K562 (cell line): Measurements from ENCODE around the gene STK11. TPM values are rescaled to one million over a fixed set of nuclear protein-coding genes. Genes with fewer than 3 reads are reported as not detected.
A peak's percentile ranks its signal among the peaks of the same experiment; 100 is the strongest.

ENCODE experiments used
- CCNT2 ChIP-seq: IDR thresholded peaks from 2 replicates; pipeline ENCODE4 v1.6.1; 2011; ENCODE audit warnings: borderline replicate concordance, low read depth, mild to moderate bottlenecking, moderate library complexity, mixed read lengths, low read length; ENCODE audit not compliant: insufficient read length; ENCODE audit errors: extremely low read depth
- E2F6 ChIP-seq, 2 experiments: IDR thresholded peaks; 2 replicates each; pipeline ENCODE4 v1.6.1; 2011; ENCODE audit warnings: borderline replicate concordance in 1 of 2, control low read depth in 1 of 2, low read depth in 1 of 2, low read length in 1 of 2, mild to moderate bottlenecking in 1 of 2, mixed read lengths in 1 of 2, moderate library complexity in 1 of 2; ENCODE audit not compliant: insufficient read depth in 1 of 2, insufficient read length in 1 of 2, poor library complexity in 1 of 2, severe bottlenecking in 1 of 2; ENCODE audit errors: extremely low read depth in 1 of 2
- MLLT1 ChIP-seq, 2 experiments: fragments of 450-650 bp; IDR thresholded peaks; 2 replicates each; pipeline ENCODE4 v1.6.1; 2016
- NFXL1 ChIP-seq: fragments of 450-650 bp; formaldehyde crosslinking; IDR thresholded peaks from 2 replicates; pipeline ENCODE4 v1.4.0; 2021; ENCODE audit warnings: mild to moderate bottlenecking
- PRMT5 ChIP-seq: sonication (generic); formaldehyde crosslinking; IDR thresholded peaks from 2 replicates; pipeline ENCODE4 v1.5.0; 2020; ENCODE audit warnings: missing genetic modification reagents
- SMAD3 ChIP-seq: fragments of 450-650 bp; formaldehyde crosslinking; conservative IDR thresholded peaks from 2 replicates; pipeline ENCODE4 v1.4.0; 2020; ENCODE audit warnings: mild to moderate bottlenecking
- SMAD4 ChIP-seq: fragments of 250-450 bp; sonication (Bioruptor Pico); conservative IDR thresholded peaks from 2 replicates; pipeline ENCODE4 v1.8.0; 2021; ENCODE audit warnings: inconsistent platforms, mild to moderate bottlenecking, moderate library complexity
- UBTF ChIP-seq, 2 experiments: IDR thresholded peaks; 2 replicates each; pipeline ENCODE4 v1.6.1; 2012; ENCODE audit warnings: improper control_type of control experiment in 2 of 2, low read depth in 2 of 2, low read length in 2 of 2, borderline replicate concordance in 1 of 2
- ZBTB43 ChIP-seq: sonication (generic); formaldehyde crosslinking; IDR thresholded peaks from 2 replicates; pipeline ENCODE4 v1.8.0; 2023; ENCODE audit warnings: mild to moderate bottlenecking, missing genetic modification reagents
- ZBTB9 ChIP-seq: fragments of 450-650 bp; formaldehyde crosslinking; IDR thresholded peaks from 2 replicates; pipeline ENCODE4 v1.4.0; 2020; ENCODE audit warnings: mild to moderate bottlenecking, moderate library complexity
- ZC3H4 ChIP-seq: sonication (generic); formaldehyde crosslinking; IDR thresholded peaks from 2 replicates; pipeline ENCODE4 v1.9.0; 2021; ENCODE audit warnings: missing genetic modification reagents, borderline replicate concordance
- ZFP91 ChIP-seq: sonication (generic); formaldehyde crosslinking; IDR thresholded peaks from 2 replicates; pipeline ENCODE4 v1.8.0; 2022; ENCODE audit warnings: mild to moderate bottlenecking, missing genetic modification reagents
- ZNF512 ChIP-seq: IDR thresholded peaks from 2 replicates; pipeline ENCODE4 v1.6.1; 2016; ENCODE audit warnings: missing genetic modification characterization, missing compliant biosample characterization
- polyA plus RNA-seq, 8 experiments: library from polyadenylated mRNA; depleted of rRNA in 4 of 8; stranded (reverse) in 5 of 8; unstranded in 3 of 8; fragments of >200 nt; fragmentation: Nextera tagmentation in 2 of 8; fragmentation: Illumina TruSeq in 1 of 8; extraction: Ambion mirVana in 2 of 8; extraction: Trizol in 1 of 8; gene quantifications; 2 replicates each; pipeline versions ENCODE4 v1.2.1 to v1.2.3, GENCODE V29; 2011 to 2014; ENCODE audit warnings: inconsistent platforms in 1 of 8, missing spikeins in 1 of 8
- total RNA-seq, 7 experiments: library from RNA; depleted of rRNA in 6 of 7; stranded (reverse); fragments of >200 nt in 6 of 7; fragmentation: Illumina TruSeq in 2 of 7; extraction: Trizol in 2 of 7; gene quantifications; 2 replicates each; pipeline versions ENCODE4 v1.2.1 to v1.2.3, GENCODE V29; 2011 to 2021; ENCODE audit warnings: low replicate concordance in 1 of 7

Gene STK11
- total and polyA plus RNA-seq, 9 of the 15 experiments (the other 6 are each of a cell fraction or from before 2014, with no cell fraction given) = 0.15 to 96.5 (median 31.7) TPM

- TF ChIP-seq ZFP91 (CRISPR knock-in tag) = no peak
- no peak; the same call in 1 of the 2 replicates for TF ChIP-seq SMAD3 (CRISPR knock-in tag)
- no peak for TF ChIP-seq UBTF (IDR thresholded peaks at IDR 0.05; ENCODE audit: borderline replicate concordance in 1 of 2, low read depth in 2 of 2, low read length in 2 of 2)
- no peak for TF ChIP-seq PRMT5 (CRISPR knock-in tag)
- TF ChIP-seq ZNF512 (tag) = no peak
- no peak for TF ChIP-seq ZBTB9 (CRISPR knock-in tag)
- no peak for TF ChIP-seq SMAD4 (CRISPR knock-in tag)
- no peak for TF ChIP-seq ZC3H4 (CRISPR knock-in tag)
- TF ChIP-seq MLLT1 (IDR thresholded peaks at IDR 0.05) = peak in 1 of 2 experiments; percentile 81; a peak in 1 of 4 replicates
- TF ChIP-seq E2F6 (IDR thresholded peaks at IDR 0.05; ENCODE audit: borderline replicate concordance in 1 of 2, extremely low read depth in 1 of 2, insufficient read depth in 1 of 2, insufficient read length in 1 of 2, low read depth in 1 of 2, low read length in 1 of 2, poor library complexity in 1 of 2, severe bottlenecking in 1 of 2) = peak in 1 of 2 experiments; percentile 64
- no peak for TF ChIP-seq NFXL1 (CRISPR knock-in tag)
- TF ChIP-seq CCNT2 = peak; percentile 83
- no peak for TF ChIP-seq ZBTB43 (CRISPR knock-in tag)
These were observed 31.5 kb upstream of the STK11 start, which contains the start of gene SBNO2 (continued) for GRCh38 chr19:1173845-1174809.
